Activated B cell treated with CpG ODN at 0.5 μM for 24 hours (primary cell): ENCODE data around the gene NKX2-2. TPM values are rescaled to one million over a fixed set of nuclear protein-coding genes. Genes with fewer than 3 reads are reported as not detected.

Experiments used
- ATAC-seq: fragments of 200-7000 bp; cut with Tn5 transposase; one replicate; pipeline ENCODE4 v1.10.0; 2021; ENCODE audit warnings: low read depth, mild to moderate bottlenecking, moderate library complexity
- CTCF ChIA-PET: fragments of 350-600 bp; sonication (Branson Sonifier 250); formaldehyde crosslinking; loops from one replicate; lab custom pipeline; 2021; ENCODE audit warnings: antibody characterized with exemption; lab: Charles Lee
- POLR2A ChIA-PET: fragments of 350-600 bp; sonication (Branson Sonifier 250); formaldehyde crosslinking; loops from one replicate; lab custom pipeline; 2021; ENCODE audit warnings: antibody characterized with exemption; lab: Charles Lee
- DNase-seq: peaks from one replicate; pipeline ENCODE4 v3.0.0; 2022
- H3K27ac Mint-ChIP-seq: one replicate; pipeline ENCODE4 v1.8.0; 2020; ENCODE audit warnings: mixed read lengths
- H3K27me3 Mint-ChIP-seq: one replicate; pipeline ENCODE4 v1.8.0; 2021; ENCODE audit warnings: mixed read lengths
- H3K36me3 Mint-ChIP-seq: one replicate; pipeline ENCODE4 v1.8.0; 2021; ENCODE audit warnings: low read depth, mixed read lengths
- H3K4me1 Mint-ChIP-seq: one replicate; pipeline ENCODE4 v1.8.0; 2021; ENCODE audit warnings: mixed read lengths
- H3K4me3 Mint-ChIP-seq: one replicate; pipeline ENCODE4 v1.8.0; 2020; ENCODE audit warnings: mild to moderate bottlenecking, mixed read lengths
- H3K9me3 Mint-ChIP-seq: one replicate; pipeline ENCODE4 v1.8.0; 2020; ENCODE audit warnings: mixed read lengths
- CTCF ChIP-seq: fragments of 200-600 bp; IDR thresholded peaks from one replicate; pipeline ENCODE4 v1.8.0; 2022; ENCODE audit warnings: antibody characterized with exemption, mild to moderate bottlenecking
- intact Hi-C: fragments of 100-400 bp; cut with micrococcal nuclease; formaldehyde crosslinking; loops from one replicate; pipeline ENCODE4 v1.15.1; 2024
- total RNA-seq: library from RNA; stranded (reverse); gene quantifications from 2 replicates; pipeline ENCODE4 v1.2.3, GENCODE V29; 2022

NKX2-2 gene
- total RNA-seq, 1 donor from 2014 or later, result not detected

DNA sequence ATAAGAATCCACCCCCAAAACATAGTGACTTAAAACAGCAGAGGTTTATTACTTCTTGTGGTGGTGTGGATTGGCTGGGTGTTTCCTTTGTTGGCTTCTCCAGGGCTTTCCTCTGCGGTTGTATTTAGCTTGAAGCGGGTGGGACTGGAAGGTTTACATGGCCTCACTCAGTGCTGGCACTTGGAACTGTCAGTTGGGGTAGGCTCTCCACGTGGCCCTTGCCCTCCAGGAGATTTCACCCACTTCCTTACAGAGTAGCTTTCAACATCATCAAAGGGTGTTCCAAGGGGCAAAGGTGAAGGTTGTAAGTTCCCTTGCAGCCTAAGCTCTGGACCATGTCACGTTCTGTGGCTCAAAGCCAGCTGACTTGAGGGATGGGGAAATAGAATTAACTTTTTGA is 32.5 kb upstream of the NKX2-2 start:
- H3K4me1 Mint-ChIP-seq, result no peaks in the 10 kb centered on the region
- no peak for TF ChIP-seq CTCF
- no peaks in the 10 kb centered on the region for H3K36me3 Mint-ChIP-seq
- H3K27ac Mint-ChIP-seq, result no peak overlapping the region
- intact Hi-C loops, result no loop called here
- ATAC-seq (no peak), DNase-seq (no peak)
- peaks cover 2% of the 10 kb centered on the region for H3K9me3 Mint-ChIP-seq
- CTCF ChIA-PET, result no interaction called here
- peaks cover 10% of the 10 kb centered on the region for H3K27me3 Mint-ChIP-seq
- POLR2A ChIA-PET, result no interaction called here
- no peak overlapping the region for H3K4me3 Mint-ChIP-seq

DNA sequence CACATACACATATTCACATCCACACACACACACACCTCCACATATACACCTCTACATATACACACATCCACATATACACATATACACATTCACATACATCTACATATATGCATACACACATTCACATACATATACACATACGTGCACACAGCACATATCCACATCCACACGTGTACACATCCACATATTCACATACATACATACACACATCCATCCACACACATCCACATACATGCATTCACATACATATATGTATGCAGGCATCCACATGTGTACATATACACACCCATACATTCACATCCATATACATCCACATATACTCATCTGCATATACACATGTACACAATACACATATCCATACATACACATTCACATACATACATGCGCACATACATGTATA is 25.6 kb upstream of the NKX2-2 start:
- intact Hi-C loops, result no loop called here
- Mint-ChIP-seq H3K4me3 (no peak overlapping the region), H3K9me3 (peaks cover 2% of the 10 kb centered on the region), H3K27me3 (peaks cover 19% of the 10 kb centered on the region), H3K4me1 (no peaks in the 10 kb centered on the region), H3K36me3 (no peaks in the 10 kb centered on the region), H3K27ac (no peak overlapping the region)
- ChIA-PET POLR2A (no interaction called here), CTCF (no interaction called here)
- no peak for TF ChIP-seq CTCF
- ATAC-seq (no peak), DNase-seq (no peak)

DNA sequence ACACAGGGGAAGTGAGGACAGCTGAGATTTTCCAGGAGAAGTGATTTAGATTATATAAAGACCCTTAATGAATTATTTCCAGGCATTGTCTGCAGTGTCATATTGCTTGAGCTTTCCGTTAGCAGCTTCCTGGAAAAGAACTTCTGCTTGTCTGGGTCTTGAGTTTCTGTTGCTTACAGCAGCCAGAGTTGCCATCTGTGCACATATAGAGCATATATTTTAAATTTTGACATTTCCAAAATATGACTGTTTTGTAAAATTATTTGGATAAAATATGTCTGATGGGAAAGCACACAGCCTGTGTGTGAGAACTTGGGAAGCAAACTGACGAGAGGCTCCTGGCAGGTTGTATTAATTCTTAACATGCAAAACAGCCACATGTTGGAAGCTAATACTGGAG is 21.0 kb upstream of the NKX2-2 start:
- peaks cover 23% of the 10 kb centered on the region for H3K27me3 Mint-ChIP-seq
- no peaks in the 10 kb centered on the region for H3K36me3 Mint-ChIP-seq
- CTCF ChIA-PET, result no interaction called here

DNA sequence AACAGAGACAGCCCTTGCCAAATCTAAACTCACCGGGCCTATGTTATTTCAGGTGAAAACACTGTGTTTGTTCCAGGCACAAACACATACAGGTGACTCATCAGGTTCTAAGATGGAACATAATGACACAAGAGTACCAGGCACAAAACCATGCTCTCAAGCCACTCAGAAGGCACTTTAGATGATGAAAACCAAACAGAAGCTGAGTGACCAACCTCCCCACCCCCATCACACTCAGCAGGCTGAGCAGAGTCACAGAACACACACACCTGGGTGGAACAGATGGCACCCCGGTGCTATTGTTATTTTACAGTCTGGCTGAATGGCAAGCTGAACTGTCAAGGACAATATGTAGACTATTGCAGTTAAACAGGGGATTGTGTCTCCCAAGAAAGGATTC is 20.6 kb upstream of the NKX2-2 start:
- no peak for TF ChIP-seq CTCF
- H3K36me3 Mint-ChIP-seq, result no peaks in the 10 kb centered on the region
- no peak overlapping the region for H3K4me3 Mint-ChIP-seq
- H3K4me1 Mint-ChIP-seq, result no peaks in the 10 kb centered on the region
- DNase-seq, result no peak
- no peak overlapping the region for H3K27ac Mint-ChIP-seq
- H3K9me3 Mint-ChIP-seq, result no peaks in the 10 kb centered on the region
- ChIA-PET POLR2A (no interaction called here), CTCF (no interaction called here)
- peaks cover 24% of the 10 kb centered on the region for H3K27me3 Mint-ChIP-seq
- intact Hi-C loops, result no loop called here
- ATAC-seq, result no peak

More for the DNA sequence above, 21.0 kb upstream of the NKX2-2 start:
- intact Hi-C loops, result no loop called here
- no peak for TF ChIP-seq CTCF
- DNase-seq (no peak), ATAC-seq (no peak)
- POLR2A ChIA-PET, result no interaction called here
- Mint-ChIP-seq H3K4me1 (no peaks in the 10 kb centered on the region), H3K4me3 (no peak overlapping the region), H3K27ac (no peak overlapping the region), H3K9me3 (no peaks in the 10 kb centered on the region)

GRCh38 chr20:21529863-21530262 is 16.0 kb upstream of the NKX2-2 start:
- peaks cover 39% of the 10 kb centered on the region for H3K27me3 Mint-ChIP-seq
- DNase-seq (no peak), ATAC-seq (no peak)
- ChIA-PET CTCF (no interaction called here), POLR2A (no interaction called here)
- no peaks in the 10 kb centered on the region for H3K4me1 Mint-ChIP-seq
- intact Hi-C loops, result no loop called here
- no peak overlapping the region for H3K27ac Mint-ChIP-seq
- no peaks in the 10 kb centered on the region for H3K36me3 Mint-ChIP-seq
- H3K4me3 Mint-ChIP-seq, result no peak overlapping the region
- no peaks in the 10 kb centered on the region for H3K9me3 Mint-ChIP-seq
- no peak for TF ChIP-seq CTCF
